HepG2 (cell line): ENCODE data around the gene EFCAB8. TPM values are rescaled to one million over a fixed set of nuclear protein-coding genes. Genes with fewer than 3 reads are reported as not detected.

Experiments used
- ATAC-seq: fragments of 200-7000 bp; cut with Tn5 transposase; 3 replicates; pipeline ENCODE4 v1.9.1; 2020; ENCODE audit warnings: mild to moderate bottlenecking, moderate library complexity
- BruUV-seq: library from RNA; stranded (reverse); fragments of 400-500 nt; replicated peaks from 2 replicates; lab custom pipeline; 2021; lab: Mats Ljungman, UMichigan
- CTCF ChIA-PET: fragments of 300-600 bp; formaldehyde crosslinking; extraction: SDS; loops from one replicate; lab custom pipeline; 2021; ENCODE audit warnings: low total read pairs, inconsistent platforms, low intra/inter-chr PET ratio; lab: Yijun Ruan, JAX
- POLR2A ChIA-PET: fragments of 350-600 bp; sonication (Branson Sonifier 250); formaldehyde crosslinking; loops from one replicate; lab custom pipeline; 2020; ENCODE audit warnings: antibody characterized with exemption, inconsistent platforms; lab: Yijun Ruan, JAX
- DNase-seq: peaks from one replicate; pipeline ENCODE4 v3.0.0-alpha.2; 2015; ENCODE audit warnings: low spot score
- FAIRE-seq: peaks from 3 replicates; lab custom pipeline; 2011; peaks lifted over from hg19 to GRCh38; lab: Jason Lieb, UNC
- H2AFZ ChIP-seq: one replicate; pipeline ENCODE4 v1.6.1; 2011; ENCODE audit warnings: low read length, inconsistent platforms
- H3K27ac ChIP-seq: fragments of 300-600 bp; 3 replicates; pipeline ENCODE4 v1.8.0; 2011; ENCODE audit warnings: mixed run types, mild to moderate bottlenecking, mixed read lengths, low read length, inconsistent platforms; ENCODE audit not compliant: insufficient read depth; ENCODE audit errors: extremely low read length
- H3K27me3 ChIP-seq, 2 experiments: fragments of 200-600 bp in 1 of 2; 2 replicates in 1 of 2; 3 replicates in 1 of 2; pipeline versions ENCODE4 v1.6.0 to v1.8.0; 2011; ENCODE audit warnings: low read length in 2 of 2, mild to moderate bottlenecking in 2 of 2, moderate library complexity in 2 of 2, inconsistent platforms in 1 of 2; ENCODE audit not compliant: insufficient read depth in 2 of 2, control insufficient read depth in 1 of 2
- H3K36me3 ChIP-seq, 2 experiments: fragments of 200-600 bp in 1 of 2; replicated peaks in 1 of 2; 2 replicates in 1 of 2; 3 replicates in 1 of 2; pipeline versions ENCODE4 v1.5.1 to v1.8.0; 2011; ENCODE audit warnings: low read length in 2 of 2, inconsistent platforms in 1 of 2; ENCODE audit not compliant: insufficient read depth in 2 of 2, control insufficient read depth in 1 of 2
- H3K4me1 ChIP-seq: 2 replicates; pipeline ENCODE4 v1.5.1; 2012; ENCODE audit warnings: low read length, inconsistent platforms; ENCODE audit not compliant: insufficient read depth
- H3K4me2 ChIP-seq: 2 replicates; pipeline ENCODE4 v1.6.0; 2011; ENCODE audit warnings: low read depth, low read length, inconsistent platforms
- H3K4me3 ChIP-seq, 3 experiments: fragments of 200-600 bp in 1 of 3; sonication (generic), shearing (Covaris generic) in 1 of 3; replicated peaks in 1 of 3; 2 replicates each; pipeline ENCODE4 v1.5.1; 2011 to 2016; ENCODE audit warnings: low read length in 3 of 3, inconsistent platforms in 2 of 3, low read depth in 2 of 3, mild to moderate bottlenecking in 2 of 3, control low read depth in 1 of 3, mixed read lengths in 1 of 3; ENCODE audit not compliant: insufficient read depth in 1 of 3
- H3K79me2 ChIP-seq: one replicate; pipeline ENCODE4 v1.6.1; 2011; ENCODE audit warnings: low read length, inconsistent platforms; ENCODE audit not compliant: insufficient read depth
- H3K9ac ChIP-seq: 2 replicates; pipeline ENCODE4 v1.6.0; 2011; ENCODE audit warnings: mild to moderate bottlenecking, low read depth, low read length, inconsistent platforms; ENCODE audit not compliant: insufficient read depth
- H3K9me3 ChIP-seq: 2 replicates; pipeline ENCODE4 v1.5.1; 2012; ENCODE audit warnings: mild to moderate bottlenecking, low read length
- H4K20me1 ChIP-seq: 2 replicates; pipeline ENCODE4 v1.6.0; 2011; ENCODE audit warnings: inconsistent platforms, mild to moderate bottlenecking, low read length, moderate library complexity; ENCODE audit not compliant: insufficient read depth
- GATA4 ChIP-seq: sonication (generic); IDR thresholded peaks from 2 replicates; pipeline ENCODE4 v1.6.1; 2016; ENCODE audit warnings: antibody characterized with exemption, low read depth, borderline replicate concordance
- KLF13 ChIP-seq: sonication (generic); formaldehyde crosslinking; IDR thresholded peaks from 2 replicates; pipeline ENCODE4 v1.4.0; 2020; ENCODE audit warnings: mild to moderate bottlenecking, missing genetic modification reagents
- SKI ChIP-seq: fragments of 450-650 bp; IDR thresholded peaks from one replicate; pipeline ENCODE4 v1.6.1; 2018; ENCODE audit warnings: mild to moderate bottlenecking; ENCODE audit not compliant: partially characterized antibody
- SPEN ChIP-seq: sonication (generic); formaldehyde crosslinking; IDR thresholded peaks from 2 replicates; pipeline ENCODE4 v1.5.1; 2020; ENCODE audit warnings: low read depth, mild to moderate bottlenecking, missing genetic modification reagents
- STAG1 ChIP-seq: sonication (generic); formaldehyde crosslinking; IDR thresholded peaks from 2 replicates; pipeline ENCODE4 v1.4.0; 2020; ENCODE audit warnings: missing genetic modification reagents
- ZNF281 ChIP-seq: sonication (generic); formaldehyde crosslinking; IDR thresholded peaks from 2 replicates; pipeline ENCODE4 v1.4.0; 2020; ENCODE audit warnings: missing genetic modification reagents, borderline replicate concordance
- ZNF326 ChIP-seq: sonication (generic); formaldehyde crosslinking; IDR thresholded peaks from 2 replicates; pipeline ENCODE4 v1.4.0; 2020; ENCODE audit warnings: missing genetic modification reagents, borderline replicate concordance
- WGBS: methylation state at CpG from one replicate; pipeline ENCODE4 v1.1.6; 2017; ENCODE audit warnings: low lambda C conversion rate; 5-methylcytosine and 5-hydroxymethylcytosine counted together
- in situ Hi-C: cut with HindIII; loops from 2 replicates; pipeline ENCODE4 v1.10.0; 2017; ENCODE audit warnings: low pct_unique_long_range_greater_than_20kb; ENCODE audit not compliant: extremely low pct_ligation_motif_present
- intact Hi-C: fragments of 100-400 bp; cut with micrococcal nuclease; formaldehyde crosslinking; loops from one replicate; pipeline ENCODE4 v1.10.0; 2022; ENCODE audit not compliant: unreplicated experiment
- polyA plus RNA-seq, 8 experiments: library from polyadenylated mRNA; depleted of rRNA in 3 of 8; stranded (reverse) in 7 of 8; unstranded in 1 of 8; fragments of >200 nt; fragmentation: Illumina TruSeq in 4 of 8; extraction: Trizol in 4 of 8; gene quantifications; 2 replicates each; pipeline versions ENCODE4 v1.2.1 to v1.2.3, GENCODE V29; 2011 to 2016; ENCODE audit warnings: low read depth in 4 of 8, missing spikeins in 1 of 8, mixed read lengths in 1 of 8; ENCODE audit not compliant: insufficient read depth in 1 of 8
- total RNA-seq, 5 experiments: library from RNA; depleted of rRNA; stranded (reverse); fragments of >200 nt; fragmentation: Illumina TruSeq; extraction: Trizol; gene quantifications; 2 replicates each; pipeline ENCODE4 v1.2.3, GENCODE V29; 2016; ENCODE audit warnings: low read depth in 1 of 5

Gene EFCAB8
- total and polyA plus RNA-seq, 2 of the 13 experiments (the other 11 are each of a cell fraction or from before 2014, with no cell fraction given) = 0.15 to 0.22 TPM

GRCh38 chr20:32809907-32810306, 48.8 kb upstream of the EFCAB8 start:
- WGBS = 93% methylated on average over 4 of the region's 4 CpGs
- Histone ChIP-seq H3K79me2 (no peaks in the 10 kb centered on the region), H4K20me1 (no peaks in the 10 kb centered on the region), H3K4me3 (no peak overlapping the region), H3K9me3 (no peaks in the 10 kb centered on the region), H3K9ac (no peak overlapping the region), H3K36me3 (peaks cover 5 to 30% of the 10 kb centered on the region in 2 experiments; a peak in 4 of 5 replicates), H3K4me2 (no peak overlapping the region), H2AFZ (no peak overlapping the region), H3K4me1 (no peaks in the 10 kb centered on the region), H3K27ac (no peak overlapping the region), H3K27me3 (no peaks in the 10 kb centered on the region)
- DNase-seq = no peak
- TF ChIP-seq ZNF281 (no peak), SPEN (CRISPR knock-in tag) (no peak), ZNF326 (CRISPR knock-in tag) (no peak), GATA4 (no peak), SKI (no peak), KLF13 (no peak), STAG1 (CRISPR knock-in tag) (no peak)
- FAIRE-seq = no peak
- ChIA-PET CTCF (no interaction called here), POLR2A (no interaction called here)
- ATAC-seq = no peak
- BruUV-seq = no TSS peak
- intact Hi-C loops = no loop called here
- in situ Hi-C loops = no loop called here
